Effector CD4-positive, alpha-beta T cell (primary cell): ENCODE data around the gene ECHS1.
"Not testable (repeated sequence)": the region's sequence is repeated elsewhere in the genome, so short reads cannot be mapped to it uniquely, and the experiment has no call there.

Experiments used
- DNase-seq: peaks from one replicate; pipeline ENCODE4 v3.0.0-alpha.2; 2020

The ECHS1 gene

DNA sequence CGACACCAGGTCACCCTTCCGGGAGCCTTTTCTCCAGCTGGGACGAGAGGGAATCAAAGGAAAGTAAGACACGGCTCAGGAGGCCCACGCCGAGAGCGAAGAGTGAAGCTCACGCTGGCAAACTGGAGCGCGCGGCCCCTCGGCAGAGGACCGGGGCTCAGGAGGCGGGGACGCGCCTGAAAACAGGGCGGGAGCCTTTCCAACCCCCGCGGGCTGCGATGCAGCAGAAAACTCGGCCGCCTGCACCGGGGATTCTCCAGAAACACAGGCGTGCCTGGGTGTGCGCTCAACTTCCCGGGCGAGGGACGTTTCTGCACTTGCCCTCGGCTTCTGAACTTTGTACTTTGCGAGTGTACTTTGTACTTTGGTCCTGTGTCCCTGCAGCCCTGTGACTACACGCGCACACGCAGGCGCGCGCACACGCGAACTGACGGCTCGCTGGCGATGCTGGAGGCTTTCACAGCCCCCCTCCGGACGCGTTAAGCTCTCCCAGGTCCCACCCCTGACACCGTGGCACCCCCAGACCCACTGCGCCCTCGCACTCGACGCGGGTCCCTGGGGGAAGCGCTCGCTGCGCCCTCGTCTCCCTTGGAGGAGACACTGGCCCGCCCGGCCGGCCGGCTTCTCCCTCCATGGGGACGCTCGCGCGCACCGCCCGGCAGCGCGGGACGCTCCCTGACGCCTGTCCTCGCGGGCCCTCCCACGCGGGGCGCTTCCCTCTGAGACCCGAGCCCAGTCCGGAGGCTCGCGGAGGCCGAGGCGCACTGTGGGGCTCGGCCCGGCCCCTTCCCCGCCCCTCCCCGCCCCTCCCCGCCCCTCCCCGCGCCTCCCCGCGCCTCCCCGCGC is 5.3 kb upstream of the ECHS1 start:
- DNase-seq, result peak; percentile 48

DNA sequence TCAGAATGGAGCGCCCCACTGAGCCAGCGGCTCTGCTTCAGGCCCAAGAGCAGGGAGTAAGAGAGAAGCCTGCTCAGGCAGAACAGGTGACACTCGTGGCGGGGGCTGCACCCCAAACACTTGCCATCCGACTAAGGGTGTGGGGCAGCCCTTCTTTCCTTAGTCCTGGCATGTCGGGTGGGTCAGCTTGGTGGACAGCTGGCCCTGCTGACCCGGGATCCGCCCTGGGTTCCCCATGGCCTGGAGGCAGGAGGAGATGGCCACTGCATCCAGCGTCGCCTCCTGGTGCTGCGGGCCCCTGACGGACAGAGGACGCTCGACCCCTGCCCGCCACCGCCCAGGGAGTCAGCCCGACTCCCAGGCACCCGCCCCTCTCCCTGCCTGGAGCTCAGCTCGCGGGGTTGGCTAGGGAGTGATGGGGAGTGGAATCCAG is 4.7 kb upstream of the ECHS1 start:
- DNase-seq, result no peak

DNA sequence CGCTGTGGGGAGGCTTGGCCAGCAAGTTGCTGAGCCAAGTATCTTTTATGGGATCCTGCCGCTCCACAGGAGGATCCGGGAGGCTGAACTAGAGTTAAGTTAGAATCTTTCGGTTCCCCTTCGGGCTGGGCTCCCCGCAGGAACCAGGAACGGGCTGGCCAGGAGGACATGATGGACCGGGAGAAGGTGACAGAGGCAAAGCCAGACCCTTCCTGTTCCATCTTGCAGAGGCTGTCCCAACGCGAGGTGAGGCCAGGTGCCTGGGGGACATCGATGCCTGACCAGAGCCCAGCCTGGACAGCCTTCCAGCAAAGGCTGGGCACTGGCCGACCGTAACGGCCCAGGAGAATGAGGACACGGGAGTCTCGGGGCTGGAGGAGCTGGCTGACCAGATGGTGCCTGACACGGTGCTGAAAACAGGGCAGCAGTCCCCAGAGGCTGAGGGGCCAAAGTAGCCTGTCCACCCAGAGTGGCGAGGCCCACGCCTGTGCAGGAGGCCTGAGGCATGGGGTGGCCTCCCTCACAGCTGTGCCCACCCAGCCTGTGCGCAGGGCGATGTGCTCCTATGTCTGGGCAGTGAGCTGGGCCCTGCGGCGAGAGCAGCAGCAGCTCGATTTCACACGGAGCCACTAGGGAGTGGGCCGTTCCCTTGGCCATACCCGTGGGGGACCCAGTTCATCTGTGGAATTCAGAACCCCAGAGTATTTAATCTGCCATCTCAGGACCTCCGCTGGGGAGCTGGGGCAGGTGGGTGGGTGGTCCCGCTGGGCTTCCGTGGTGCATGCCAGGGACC is 4.1 kb upstream of the ECHS1 start:
- DNase-seq, result no peak

DNA sequence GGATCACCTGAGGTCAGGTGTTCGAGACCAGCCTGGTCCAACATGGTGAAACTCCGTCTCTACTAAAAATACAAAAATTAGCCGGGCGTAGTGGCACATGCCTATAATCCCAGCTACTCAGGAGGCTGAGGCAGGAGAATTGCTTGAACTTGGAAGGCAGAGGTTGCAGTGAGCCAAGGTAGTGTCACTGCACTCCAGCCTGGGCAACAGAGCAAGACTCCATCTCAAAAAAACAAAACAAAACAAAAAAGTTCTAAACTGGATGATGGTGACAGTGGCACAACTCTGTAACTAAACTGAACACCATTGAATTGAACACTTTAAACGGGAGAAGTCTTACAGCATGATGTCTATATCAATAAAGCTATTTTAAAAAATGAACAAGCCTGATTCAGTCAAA is 3.0 kb upstream of the ECHS1 start:
- not testable (repeated sequence) for DNase-seq

DNA sequence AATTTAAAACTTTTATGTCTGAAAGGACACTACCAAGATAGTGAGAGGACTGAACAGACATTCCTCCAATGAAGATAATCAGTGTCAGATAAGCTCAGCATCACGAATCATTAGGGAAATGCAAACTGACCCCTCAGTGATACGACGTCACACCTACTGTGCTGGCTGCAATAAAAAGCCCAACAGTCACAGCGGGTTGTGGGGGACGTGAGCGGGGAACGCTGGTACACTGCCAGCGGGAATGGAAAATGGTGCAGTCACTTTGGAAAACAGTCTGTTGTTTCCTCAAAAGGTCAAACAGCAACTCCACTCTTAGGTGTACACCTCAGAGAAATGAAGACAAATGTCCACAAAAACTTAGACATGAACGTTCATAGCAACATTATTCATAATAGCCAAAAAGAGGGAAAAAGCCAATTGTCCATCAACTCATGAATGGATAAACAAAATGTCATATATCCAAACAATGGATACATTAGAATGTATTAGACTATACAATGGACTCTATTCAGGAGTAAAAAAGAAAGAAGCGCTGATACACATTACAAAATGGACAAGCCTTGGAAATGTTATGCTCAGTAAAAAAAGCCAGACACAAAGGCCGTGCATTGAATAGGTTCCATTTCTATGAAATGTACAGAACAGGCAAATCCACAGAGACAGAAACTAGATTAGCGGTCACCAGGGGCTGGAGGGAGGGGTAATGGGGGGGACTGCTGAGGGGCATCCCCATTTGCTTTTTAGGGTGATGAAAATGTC is 2.4 kb upstream of the ECHS1 start:
- DNase-seq, result no peak

DNA sequence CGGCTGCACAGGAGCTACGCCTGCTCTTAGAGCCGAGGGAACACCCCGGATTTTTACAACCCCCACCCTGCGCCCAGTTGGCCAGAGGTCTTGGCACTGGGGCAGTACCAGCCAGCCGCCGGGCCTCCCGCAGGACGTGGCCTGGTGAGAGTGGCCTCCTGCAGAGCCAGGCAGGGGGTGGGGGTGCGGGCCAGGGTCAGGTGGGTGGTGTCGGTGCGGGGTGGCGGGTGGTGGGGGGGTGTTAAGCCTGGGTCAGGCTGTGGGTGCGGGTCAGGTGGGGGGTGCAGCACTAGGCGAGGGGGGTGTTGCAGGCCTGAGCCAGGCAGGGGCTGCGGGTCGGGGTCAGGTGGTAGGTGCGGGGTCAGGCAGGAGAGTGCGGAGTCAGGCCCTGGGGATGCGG is 647 bp downstream of the ECHS1 start:
- no peak for DNase-seq

DNA sequence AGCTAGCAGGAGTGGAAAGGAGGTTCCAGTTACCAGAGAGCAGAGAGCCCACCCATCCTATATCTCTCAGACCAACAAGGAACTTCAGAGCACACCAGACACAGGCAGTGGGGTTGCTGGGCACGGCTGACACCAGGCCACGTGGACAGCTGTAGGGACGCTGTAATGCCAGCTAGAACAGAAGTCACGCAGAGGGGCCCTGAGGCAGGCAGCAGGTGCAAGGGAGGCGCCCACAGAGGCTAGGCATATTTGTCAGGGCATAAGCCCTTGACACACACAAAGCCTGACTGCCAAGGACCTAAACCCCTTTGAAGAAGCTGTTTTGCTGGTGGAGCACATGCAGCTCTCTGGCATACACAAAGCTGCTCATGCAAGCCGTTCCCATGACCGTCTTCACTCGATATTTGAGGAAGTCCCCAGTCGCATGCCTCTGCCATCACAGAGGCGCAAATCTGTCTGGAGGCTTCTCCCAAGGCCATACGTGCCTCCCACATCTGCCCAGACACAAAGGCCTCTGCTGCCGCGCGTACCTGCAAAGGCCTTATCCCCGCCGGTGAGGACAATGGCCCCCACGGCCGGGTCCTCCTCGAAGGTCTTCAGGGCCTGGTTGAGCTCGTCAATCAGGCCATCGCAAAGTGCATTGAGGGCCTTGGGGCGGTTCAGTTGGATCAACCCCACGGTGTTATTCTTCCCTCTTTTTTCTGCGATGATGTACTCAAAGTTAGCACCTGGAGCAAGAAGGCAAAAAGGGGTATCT is 2.9 kb downstream of the ECHS1 start:
- no peak for DNase-seq

DNA sequence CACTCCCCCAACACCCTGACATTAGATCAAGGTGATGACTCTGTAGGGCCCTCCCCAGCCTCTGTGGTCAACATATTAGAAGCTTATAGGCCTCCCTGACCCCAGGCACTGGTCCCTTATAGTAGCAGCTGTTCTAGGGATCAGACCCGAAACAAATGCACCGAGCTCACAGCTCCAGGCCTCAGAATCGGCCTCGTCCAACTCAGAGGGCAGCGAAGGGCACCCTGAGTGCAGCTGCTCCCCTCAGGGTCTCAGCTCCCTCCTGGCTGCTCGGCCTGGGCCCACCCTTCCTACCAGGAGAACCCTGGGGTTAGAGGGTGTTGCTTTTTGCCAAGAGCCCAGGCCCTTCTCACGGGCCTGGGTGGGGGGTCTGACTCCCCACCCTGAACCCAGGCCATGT is 5.0 kb downstream of the ECHS1 start:
- no peak for DNase-seq

DNA sequence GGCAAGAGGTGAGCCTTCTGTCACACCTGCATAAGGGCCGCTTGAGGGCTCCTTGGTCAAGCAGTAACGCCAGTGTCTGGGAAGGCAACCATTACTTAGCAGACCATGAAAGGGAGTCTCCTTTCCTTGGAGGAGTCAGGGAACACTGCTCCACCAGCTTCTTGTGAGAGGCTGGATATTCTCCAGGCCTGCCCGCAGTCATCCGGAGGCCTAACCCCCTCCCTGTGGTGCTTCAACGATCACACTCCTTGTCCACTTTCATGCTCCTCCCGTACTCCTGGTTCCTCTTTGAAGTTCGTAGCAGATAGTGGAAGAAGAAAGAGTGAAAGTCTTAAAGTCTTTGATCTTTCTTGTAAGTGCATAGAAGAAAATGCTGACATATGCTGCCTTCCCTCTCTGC is 5.7 kb downstream of the ECHS1 start:
- not testable (repeated sequence) for DNase-seq

DNA sequence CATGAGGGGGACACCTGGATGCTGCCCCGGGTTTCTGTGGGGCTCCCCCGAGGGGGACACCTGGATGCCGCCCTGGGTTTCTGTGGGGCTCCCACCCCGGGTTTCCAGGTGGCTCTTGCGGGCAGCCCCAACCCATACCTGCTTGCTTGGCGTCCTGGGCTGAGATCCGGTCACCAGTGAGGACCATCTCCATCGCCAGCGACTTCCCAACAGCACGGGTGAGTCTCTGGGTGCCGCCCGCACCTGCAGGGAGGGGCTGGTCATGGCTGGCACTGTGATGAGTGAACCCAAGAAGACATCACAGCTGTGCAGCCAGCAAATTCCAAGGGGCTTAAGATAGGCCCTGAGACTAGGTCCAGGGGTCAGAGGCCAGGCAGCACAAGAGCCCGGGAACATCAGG is 6.4 kb downstream of the ECHS1 start:
- DNase-seq, result no peak

DNA sequence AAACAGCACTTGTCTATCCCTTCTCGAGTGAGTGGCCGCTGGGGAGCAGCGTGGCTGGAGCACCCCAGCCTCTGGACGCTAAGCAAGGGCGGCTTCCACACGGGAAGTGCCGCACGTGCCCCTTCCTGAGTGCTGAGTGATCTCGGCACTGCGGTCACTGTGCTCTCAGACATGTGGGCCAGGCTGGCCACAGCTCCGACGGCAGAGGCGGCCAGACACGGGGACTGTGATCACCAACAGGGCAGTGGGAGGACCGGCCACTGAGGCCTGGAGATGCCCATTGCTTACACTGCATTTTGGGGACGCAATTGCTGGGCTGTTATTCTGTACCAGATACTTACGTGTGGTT is 7.0 kb downstream of the ECHS1 start:
- no peak for DNase-seq

DNA sequence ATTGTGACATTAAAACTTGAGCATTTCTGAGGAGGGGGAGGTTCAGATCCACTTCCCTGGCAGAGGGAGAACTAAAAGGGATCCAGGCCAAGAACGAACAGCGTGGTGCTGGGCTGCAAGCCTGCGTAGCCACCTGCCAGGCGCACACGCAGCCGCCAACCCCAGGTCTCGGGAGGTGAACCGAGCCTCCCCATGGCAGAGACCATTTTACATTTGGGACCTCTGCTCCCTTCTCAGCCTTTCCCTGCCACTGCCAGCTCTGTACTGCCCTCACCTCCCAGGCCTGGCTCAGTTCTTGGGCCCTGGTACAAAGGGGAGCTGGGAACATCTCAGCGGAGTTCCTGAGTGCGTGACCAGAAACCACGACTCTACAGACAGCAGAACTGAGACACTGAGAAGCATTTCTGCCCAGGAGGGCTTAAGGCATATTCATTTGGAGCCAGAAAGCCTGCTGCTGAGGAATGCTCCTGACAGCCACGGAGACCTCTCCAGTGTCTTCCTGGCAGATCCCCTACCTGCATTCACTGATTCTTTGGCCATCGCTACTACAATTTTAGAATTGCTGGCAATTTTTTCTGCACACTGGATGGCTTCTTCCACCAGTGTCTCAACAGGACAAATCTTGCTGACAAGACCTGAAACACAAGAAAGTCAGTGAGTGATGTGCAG is 7.6 kb downstream of the ECHS1 start:
- no peak for DNase-seq

DNA sequence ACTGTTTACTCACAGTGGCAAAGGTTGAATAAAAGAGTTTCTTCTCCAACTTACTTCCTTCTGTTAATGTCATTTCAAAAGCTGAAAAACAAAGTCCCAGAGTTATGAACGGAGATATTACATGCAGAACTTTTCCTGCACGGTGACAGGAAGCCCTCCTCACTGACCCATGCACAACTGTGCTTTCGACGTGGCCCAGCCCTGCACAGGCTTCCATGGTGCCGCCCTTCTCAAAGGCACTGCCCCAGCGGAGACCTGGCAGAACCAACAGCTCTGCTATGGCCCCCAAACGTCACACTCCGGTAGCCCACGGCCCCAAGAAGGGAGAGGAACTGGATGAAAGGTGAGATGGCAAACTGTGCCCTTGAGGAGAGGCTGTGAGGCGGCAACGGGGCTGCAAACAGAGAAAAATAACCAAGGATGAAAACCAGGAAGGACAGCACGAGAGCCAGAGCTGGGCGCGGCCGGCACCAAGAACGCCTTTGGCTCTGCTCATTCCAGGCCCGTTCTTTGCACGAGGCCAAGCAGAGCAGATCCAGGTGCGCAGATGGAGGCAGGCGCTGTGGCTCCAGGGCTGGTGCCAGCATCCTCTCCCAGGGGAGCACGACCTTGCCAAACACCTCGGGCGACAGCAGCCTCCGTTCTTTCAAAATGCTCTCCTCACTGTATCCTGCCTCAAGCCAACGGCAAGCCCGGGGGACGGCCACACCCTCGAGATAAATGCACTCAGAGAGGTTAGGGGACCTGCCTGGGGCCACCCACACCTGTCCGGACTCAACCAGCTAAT is 8.3 kb downstream of the ECHS1 start:
- DNase-seq, result no peak

DNA sequence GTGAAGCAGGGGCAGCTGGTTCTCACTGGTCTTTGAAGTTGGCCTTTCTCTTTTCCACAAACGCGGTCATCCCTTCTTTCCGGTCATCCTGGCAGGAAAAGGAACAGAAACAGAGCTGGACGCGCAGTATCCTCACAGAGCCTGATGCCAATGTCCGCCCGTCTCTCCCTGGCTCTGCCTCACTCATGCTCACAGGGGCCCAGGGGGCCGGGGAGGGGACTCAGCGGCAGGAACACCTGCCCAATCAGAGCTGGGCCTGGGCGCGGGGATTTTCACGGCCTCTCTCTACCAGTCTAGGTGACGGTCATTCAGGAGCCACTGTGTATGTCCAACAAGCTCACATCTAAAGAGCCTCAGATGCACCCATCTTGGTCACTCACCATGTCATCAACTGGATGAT is 10.3 kb downstream of the ECHS1 start:
- DNase-seq, result no peak

DNA sequence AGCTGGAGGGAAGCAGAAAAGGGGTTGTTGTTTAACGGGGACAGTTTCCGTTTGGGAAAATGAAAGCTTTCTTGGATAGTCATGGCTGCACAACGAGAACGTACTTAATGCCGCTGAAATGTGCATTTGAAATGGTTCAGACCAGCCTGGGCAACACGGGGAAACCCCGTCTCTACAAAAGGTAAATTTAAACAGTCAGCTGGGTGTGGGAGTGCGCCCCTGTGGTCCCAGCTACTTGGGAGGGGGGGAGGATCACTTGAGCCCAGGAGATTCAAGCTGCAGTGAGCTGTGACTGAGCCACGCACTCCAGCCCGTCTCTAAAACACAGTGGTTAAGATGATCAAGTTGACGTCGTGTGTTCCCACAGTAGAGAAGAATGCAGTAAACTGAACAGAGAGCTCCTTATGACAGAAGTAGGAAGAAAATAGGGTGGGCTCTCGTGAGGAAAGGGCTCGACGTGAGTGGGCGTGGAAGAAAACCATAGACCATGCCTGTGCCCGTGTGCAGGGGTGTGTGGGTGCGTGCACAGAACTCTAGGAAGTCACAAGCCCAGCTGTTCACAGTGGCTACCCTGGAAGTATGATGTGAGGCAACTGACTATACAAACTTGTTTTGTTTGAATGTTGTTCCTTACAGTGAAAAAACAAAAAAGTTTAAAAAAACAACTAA is 11.2 kb downstream of the ECHS1 start:
- no peak for DNase-seq

DNA sequence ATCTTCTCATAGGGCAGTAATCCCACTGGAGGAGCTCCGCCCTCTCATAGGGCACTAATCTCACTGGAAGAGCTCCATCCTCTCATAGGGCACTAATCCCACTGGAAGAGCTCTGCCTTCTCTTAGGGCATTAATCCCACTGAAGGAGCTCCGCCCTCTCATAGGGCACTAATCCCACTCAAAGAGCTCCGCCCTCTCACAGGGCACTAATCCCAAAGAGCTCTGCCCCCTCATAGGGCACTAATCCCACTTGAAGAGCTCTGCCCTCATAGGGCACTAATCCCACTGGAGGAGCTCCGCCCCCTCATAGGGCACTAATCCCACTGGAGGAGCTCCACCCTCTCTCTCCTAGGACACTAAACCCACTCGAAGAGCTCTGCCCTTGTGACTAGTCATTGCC is 11.9 kb downstream of the ECHS1 start:
- DNase-seq, result no peak

DNA sequence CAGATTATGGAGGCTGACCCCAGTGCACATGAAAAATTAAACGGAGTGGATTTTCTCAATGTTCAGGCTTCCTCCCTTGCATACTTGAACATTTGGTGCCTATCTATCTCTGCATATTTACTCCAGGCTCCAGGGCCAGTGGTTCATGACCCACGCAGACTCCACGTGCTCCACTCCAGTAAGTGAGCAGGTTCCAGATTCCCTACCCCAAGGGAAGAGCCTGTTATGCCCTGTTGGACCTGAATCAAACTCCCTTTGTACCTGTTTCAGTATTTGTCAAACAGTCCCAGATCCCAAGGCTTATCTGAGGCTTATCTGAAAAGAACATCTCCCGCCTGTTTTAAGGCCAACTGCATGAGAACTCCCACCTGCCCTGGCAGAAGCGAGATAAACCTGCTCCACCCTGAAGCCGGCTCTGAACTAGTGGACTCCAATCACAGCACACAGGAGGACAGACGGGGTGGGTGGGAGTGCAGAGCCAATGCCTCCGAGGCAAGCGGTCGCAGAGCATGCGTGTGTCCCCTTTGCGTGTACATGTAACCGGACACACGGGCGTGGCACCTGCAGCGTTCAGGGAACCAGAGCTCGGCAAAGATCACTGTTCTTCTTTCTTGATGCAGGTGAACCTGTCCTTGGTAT is 13.1 kb downstream of the ECHS1 start:
- no peak for DNase-seq

DNA sequence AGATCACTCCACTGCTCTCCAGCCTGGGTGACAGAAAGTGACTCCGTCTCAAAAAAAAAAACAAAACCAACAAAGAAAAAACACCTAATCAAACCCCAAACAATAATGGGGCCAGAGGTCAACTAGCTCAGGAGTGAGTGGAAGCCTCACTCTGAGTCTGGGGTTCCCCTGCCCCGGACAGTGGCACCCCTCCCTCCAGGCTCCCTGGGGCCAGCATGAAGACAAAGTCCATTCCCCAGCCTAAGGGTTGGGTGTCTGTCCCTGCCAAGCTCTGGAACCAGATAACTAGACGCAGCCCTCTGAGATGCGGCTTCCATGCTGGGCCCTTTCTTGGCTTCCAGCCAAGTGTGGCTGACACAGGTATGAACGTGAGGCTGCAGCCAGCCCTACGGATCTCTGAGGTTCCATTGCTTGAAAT is 13.6 kb downstream of the ECHS1 start:
- peak; percentile 37 for DNase-seq

DNA sequence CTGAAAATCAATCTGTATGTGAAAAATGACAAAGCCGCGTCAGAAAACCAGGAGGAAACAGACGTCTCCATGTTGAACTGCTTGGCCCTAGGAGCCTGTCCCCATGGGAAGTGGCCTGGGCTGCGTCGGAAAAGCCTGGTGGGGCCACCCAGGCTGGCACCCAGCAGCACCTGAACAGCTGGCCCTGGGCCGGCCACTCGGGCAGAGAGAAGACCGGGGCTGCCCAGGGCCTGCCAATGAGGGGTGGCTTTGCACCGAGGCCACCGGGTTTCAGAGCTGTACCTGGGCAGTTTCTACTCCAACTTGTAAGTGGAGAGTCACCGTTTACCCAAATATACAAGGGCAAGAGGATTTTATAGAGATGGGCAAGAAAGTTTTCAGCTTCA is 14.2 kb downstream of the ECHS1 start:
- no peak for DNase-seq
